ENCODE measurements around the gene CKAP5. TPM values are rescaled to one million over a fixed set of nuclear protein-coding genes. Genes with fewer than 3 reads are reported as not detected.

Gene CKAP5
- polyA plus RNA-seq, 1 of the 3 experiments (the other 2 are of a cell fraction) = 51.7 TPM

DNA sequence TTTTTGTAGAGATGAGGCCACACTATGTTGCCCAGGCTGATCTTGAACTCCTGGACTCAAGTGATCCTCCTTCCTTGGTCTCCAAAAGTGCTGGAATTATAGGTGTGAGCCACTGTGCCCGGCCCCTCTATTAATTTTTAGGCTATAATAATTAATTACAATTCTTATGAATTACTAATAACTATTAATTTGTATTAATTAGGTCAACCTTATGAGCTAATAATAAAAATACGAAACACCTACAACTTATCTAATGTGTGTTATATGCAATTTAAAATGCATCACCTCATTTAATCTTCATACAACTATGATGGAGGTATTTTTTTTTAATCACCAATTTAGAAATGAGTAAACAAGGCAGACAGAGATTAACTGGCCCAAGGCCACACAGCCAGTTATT, 46.0 kb upstream of the CKAP5 start:
- no peaks in the 10 kb centered on the region for H3K36me3 ChIP-seq (replicated peaks in 1 of 2; ENCODE audit: control insufficient read depth in 1 of 2, insufficient read depth in 2 of 2, low read length in 1 of 2)
- H3K9ac ChIP-seq = no peak overlapping the region
- no peaks in the 10 kb centered on the region for H3K9me3 ChIP-seq
- H3K27me3 ChIP-seq (ENCODE audit: insufficient read depth) = no peaks in the 10 kb centered on the region
- H3K4me3 ChIP-seq (ENCODE audit: low read depth in 2 of 2, low read length in 1 of 2) = no peak overlapping the region
- H3K4me1 ChIP-seq (ENCODE audit: control insufficient read depth in 1 of 2, insufficient read depth in 2 of 2, low read depth in 1 of 2, low read length in 1 of 2) = no peaks in the 10 kb centered on the region
- no peak for TF ChIP-seq FOSL2 (IDR thresholded peaks at IDR 0.05; ENCODE audit: borderline replicate concordance, low read depth)
- no peak for TF ChIP-seq RCOR1 (IDR thresholded peaks at IDR 0.05; ENCODE audit: low read length)
- TF ChIP-seq TCF12 (IDR thresholded peaks at IDR 0.05) = no peak
- TF ChIP-seq, protein P1, sequence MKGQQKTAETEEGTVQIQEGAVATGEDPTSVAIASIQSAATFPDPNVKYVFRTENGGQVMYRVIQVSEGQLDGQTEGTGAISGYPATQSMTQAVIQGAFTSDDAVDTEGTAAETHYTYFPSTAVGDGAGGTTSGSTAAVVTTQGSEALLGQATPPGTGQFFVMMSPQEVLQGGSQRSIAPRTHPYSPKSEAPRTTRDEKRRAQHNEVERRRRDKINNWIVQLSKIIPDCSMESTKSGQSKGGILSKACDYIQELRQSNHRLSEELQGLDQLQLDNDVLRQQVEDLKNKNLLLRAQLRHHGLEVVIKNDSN (IDR thresholded peaks at IDR 0.05; ENCODE audit: borderline replicate concordance, low read depth) = no peak
- ChIA-PET CTCF (interaction anchor here (0.8 to 7.3 kb wide), 7 partner anchors 24 to 286 kb away, joined by 3 to 94 read pairs (median 5); no protein-coding TSS in a partner anchor), POLR2A (no interaction called here)
- H2AFZ ChIP-seq (ENCODE audit: low read depth) = no peak overlapping the region
- WGBS (ENCODE audit: low lambda C conversion rate) = 96% methylated on average over 2 of the region's 2 CpGs
- peaks cover 3% of the 10 kb centered on the region for H3F3A ChIP-seq (replicated peaks; ENCODE audit: insufficient read depth)
- DNase-seq = no peak
- H3K9me2 ChIP-seq = no peaks in the 10 kb centered on the region
- no peak overlapping the region for H3K27ac ChIP-seq (ENCODE audit: low read depth in 2 of 2, low read length in 1 of 2)
- no peaks in the 10 kb centered on the region for H4K20me1 ChIP-seq (ENCODE audit: insufficient read depth)
- H3K79me2 ChIP-seq (ENCODE audit: insufficient read depth) = no peaks in the 10 kb centered on the region
- no peak overlapping the region for H3K4me2 ChIP-seq

DNA sequence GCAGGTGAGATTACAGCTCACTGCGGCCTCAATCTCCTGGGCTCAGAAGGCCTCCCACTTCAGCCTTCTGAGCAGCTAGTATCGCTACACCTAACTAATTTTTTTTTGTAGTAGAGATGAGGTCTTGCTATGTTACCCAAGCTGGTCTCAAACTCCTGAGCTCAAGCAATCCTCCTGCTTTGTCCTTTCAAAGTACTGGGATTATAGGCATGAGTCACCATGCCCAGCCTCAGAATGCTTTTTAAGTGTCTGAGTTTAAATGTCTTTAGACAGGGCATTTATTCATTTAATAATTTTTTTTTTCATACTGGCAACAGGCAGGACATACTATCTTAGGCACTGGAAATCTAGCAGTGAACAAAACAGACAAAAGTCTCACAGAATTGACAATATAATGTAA, 44.6 kb upstream of the CKAP5 start:
- no peak overlapping the region for H3K9ac ChIP-seq
- H3K27me3 ChIP-seq (ENCODE audit: insufficient read depth) = no peaks in the 10 kb centered on the region
- TF ChIP-seq, protein P2, sequence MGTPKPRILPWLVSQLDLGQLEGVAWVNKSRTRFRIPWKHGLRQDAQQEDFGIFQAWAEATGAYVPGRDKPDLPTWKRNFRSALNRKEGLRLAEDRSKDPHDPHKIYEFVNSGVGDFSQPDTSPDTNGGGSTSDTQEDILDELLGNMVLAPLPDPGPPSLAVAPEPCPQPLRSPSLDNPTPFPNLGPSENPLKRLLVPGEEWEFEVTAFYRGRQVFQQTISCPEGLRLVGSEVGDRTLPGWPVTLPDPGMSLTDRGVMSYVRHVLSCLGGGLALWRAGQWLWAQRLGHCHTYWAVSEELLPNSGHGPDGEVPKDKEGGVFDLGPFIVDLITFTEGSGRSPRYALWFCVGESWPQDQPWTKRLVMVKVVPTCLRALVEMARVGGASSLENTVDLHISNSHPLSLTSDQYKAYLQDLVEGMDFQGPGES (IDR thresholded peaks at IDR 0.05; ENCODE audit: low read depth, low read length) = no peak
- TF ChIP-seq TCF12 (IDR thresholded peaks at IDR 0.05) (no peak), ELF1 (IDR thresholded peaks at IDR 0.05) (no peak), YY1 (IDR thresholded peaks at IDR 0.05; ENCODE audit: low read depth) (no peak), FOXM1 (IDR thresholded peaks at IDR 0.05; ENCODE audit: low read depth) (no peak), EZH2phosphoT487 (IDR thresholded peaks at IDR 0.05; ENCODE audit: borderline replicate concordance, low read depth) (no peak), NRF1 (IDR thresholded peaks at IDR 0.05; ENCODE audit: low read depth, low read length) (no peak), RXRA (IDR thresholded peaks at IDR 0.05; ENCODE audit: borderline replicate concordance, low read depth) (no peak), FOSL2 (IDR thresholded peaks at IDR 0.05; ENCODE audit: borderline replicate concordance, low read depth) (0 out of 2 replicates have a peak, but pooled peaks have one; percentile 9), SMC3 (IDR thresholded peaks at IDR 0.05; ENCODE audit: low read depth, low read length) (no peak)
- TF ChIP-seq, protein P3, sequence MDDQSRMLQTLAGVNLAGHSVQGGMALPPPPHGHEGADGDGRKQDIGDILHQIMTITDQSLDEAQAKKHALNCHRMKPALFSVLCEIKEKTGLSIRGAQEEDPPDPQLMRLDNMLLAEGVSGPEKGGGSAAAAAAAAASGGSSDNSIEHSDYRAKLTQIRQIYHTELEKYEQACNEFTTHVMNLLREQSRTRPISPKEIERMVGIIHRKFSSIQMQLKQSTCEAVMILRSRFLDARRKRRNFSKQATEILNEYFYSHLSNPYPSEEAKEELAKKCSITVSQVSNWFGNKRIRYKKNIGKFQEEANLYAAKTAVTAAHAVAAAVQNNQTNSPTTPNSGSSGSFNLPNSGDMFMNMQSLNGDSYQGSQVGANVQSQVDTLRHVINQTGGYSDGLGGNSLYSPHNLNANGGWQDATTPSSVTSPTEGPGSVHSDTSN (IDR thresholded peaks at IDR 0.05) = peak; percentile 35; the same call in 1 of the 2 replicates
- ChIA-PET CTCF (interaction anchor here (0.9 to 7.3 kb wide), 8 partner anchors 13 to 272 kb away, joined by 3 to 94 read pairs (median 6); no protein-coding TSS in a partner anchor), POLR2A (no interaction called here)
- no peak overlapping the region for H2AFZ ChIP-seq (ENCODE audit: low read depth)
- H4K20me1 ChIP-seq (ENCODE audit: insufficient read depth) = no peaks in the 10 kb centered on the region
- no peak overlapping the region for H3K4me2 ChIP-seq
- H3F3A ChIP-seq (replicated peaks; ENCODE audit: insufficient read depth) = peaks cover 3% of the 10 kb centered on the region
- 93% methylated on average over 2 of the region's 2 CpGs for WGBS (ENCODE audit: low lambda C conversion rate)
- no peaks in the 10 kb centered on the region for H3K36me3 ChIP-seq (replicated peaks in 1 of 2; ENCODE audit: control insufficient read depth in 1 of 2, insufficient read depth in 2 of 2, low read length in 1 of 2)
- no peak for DNase-seq
- H3K9me3 ChIP-seq = no peaks in the 10 kb centered on the region
- no peaks in the 10 kb centered on the region for H3K79me2 ChIP-seq (ENCODE audit: insufficient read depth)
- no peaks in the 10 kb centered on the region for H3K4me1 ChIP-seq (ENCODE audit: control insufficient read depth in 1 of 2, insufficient read depth in 2 of 2, low read depth in 1 of 2, low read length in 1 of 2)
- H3K27ac ChIP-seq (ENCODE audit: low read depth in 2 of 2, low read length in 1 of 2) = peak overlapping the region in 1 of 2 experiments; percentile 8; a peak in 1 of 4 replicates
- H3K9me2 ChIP-seq = no peaks in the 10 kb centered on the region
- H3K4me3 ChIP-seq (ENCODE audit: low read depth in 2 of 2, low read length in 1 of 2) = no peak overlapping the region

Data from SK-N-SH (cell line).